NCI-H146 treated with DMSO at 0.1 percent for 48 hours (cell line): ENCODE data around the gene EHD4.

ENCODE experiments used
- DNase-seq: peaks from one replicate; lab custom pipeline; 2025; ENCODE audit not compliant: unreplicated experiment; lab: John Stamatoyannopoulos, UW

Gene EHD4

GRCh38 chr15:41862515-41863116, 109.7 kb downstream of the EHD4 start:
- no peak for DNase-seq

GRCh38 chr15:41861736-41862356, 110.5 kb downstream of the EHD4 start:
- DNase-seq, result no peak

DNA sequence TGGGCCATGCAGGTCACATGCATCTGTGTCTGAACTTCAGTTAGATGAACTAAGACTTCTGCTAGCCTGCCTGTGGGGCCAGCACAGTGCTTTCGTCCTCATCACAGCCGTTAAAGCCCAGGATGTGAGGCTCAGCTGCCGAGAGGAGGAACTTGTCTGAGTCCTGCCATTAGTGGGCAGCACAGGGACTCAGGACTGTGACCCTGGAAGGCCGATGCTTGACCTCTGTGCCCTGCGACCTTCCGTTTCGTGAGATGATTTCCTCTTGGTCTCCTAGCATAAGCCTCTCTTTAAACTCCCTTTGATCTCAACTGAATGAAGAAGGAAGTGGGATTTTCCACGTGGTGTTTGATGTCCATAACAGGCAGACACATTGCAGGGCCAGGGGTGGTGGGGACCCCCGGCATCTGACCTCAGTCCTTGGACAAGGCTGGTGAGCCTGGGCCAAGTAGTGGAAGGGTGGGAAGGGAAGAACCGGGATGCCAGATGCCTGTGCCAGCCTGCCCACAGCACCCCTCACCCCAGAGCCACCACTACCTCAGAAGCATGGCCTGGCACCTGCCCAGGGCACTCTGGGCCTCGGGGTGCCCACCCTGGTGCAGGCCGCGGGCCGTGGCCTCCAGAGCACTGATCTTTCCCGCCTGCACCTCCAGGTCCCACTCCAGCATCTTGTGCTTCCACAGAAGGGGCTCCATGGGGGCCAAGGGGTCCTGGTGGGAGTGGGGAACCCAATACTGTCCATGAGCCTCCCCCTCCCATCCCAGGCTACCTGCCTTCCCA, 112.1 kb downstream of the EHD4 start:
- DNase-seq, result no peak

DNA sequence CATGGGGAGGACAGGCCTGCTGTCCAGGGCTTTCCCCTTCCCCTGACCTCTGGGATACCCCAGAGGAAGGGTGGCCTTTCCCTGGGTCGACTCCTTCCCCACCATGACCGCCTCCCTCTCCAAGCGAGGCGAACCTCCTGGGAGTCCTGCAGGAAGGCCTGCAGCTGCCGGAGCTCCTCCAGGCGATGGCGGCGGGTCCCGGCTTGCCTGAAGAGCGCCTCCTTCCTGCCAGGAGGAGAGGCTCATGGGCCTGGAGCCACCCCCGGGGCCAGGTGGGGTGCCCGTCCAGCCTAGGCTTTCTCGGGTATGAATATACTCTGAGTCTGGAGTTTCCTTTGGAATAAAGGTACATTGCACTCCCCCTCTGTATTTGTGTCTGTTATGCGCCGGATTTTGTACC, 113.6 kb downstream of the EHD4 start:
- no peak for DNase-seq

DNA sequence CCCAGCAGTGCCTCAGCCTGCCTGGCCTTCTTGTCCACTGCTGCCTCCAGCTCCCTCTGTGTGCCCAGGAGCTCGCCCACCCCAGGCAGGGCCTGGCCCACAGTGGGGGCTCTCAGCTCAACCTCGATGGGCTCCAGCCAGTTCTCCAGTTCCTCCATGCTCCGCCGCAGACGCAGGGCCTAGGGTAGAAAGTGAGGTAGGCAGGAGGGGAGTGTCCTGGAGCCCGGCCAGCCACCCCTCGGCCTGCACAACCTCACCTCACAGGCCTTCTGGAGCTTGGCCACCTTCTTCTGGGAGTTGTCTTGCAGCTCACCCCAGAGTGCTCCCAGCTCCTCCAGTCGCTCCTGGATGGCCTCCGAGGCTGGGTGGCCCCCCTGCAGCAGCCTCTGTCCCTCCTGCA, 115.0 kb downstream of the EHD4 start:
- DNase-seq, result no peak

GRCh38 chr15:41856716-41857115, 115.6 kb downstream of the EHD4 start:
- no peak for DNase-seq

GRCh38 chr15:41856262-41856661, 116.1 kb downstream of the EHD4 start:
- no peak for DNase-seq

DNA sequence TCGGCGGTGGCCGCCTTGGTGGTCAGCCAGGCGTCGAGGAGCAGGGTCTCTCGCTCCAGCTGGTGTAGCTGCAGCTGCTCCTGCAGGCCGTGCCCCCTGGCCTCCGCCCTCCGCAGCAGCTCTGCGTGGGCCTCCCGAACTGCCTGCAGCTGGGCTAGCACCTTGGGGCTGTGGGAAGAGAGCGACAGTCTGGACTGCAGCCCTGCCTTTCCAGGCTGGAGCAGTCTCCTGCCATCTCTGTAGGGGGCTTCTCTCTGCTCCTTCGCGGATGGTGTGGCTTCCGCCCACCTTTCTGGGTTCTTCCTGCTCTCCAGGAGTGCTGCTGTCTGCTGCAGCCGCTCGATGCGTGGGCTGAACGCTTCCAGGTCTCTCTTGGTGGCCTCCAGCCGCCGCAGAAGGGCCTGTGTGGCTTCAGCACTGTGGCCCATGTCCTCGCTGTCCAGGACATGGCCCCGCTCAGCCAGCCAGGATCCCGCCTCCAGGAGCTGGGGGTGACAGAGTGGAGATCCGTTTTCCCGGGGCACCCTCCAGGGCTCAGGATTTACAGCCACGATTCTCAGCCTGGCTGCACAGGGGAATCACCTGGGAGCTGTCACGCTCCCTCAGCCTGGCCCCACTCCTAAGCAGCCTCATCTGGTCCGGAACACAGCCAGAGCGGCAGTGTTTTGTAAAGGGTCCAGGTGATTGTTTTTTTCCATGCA, 116.9 kb downstream of the EHD4 start:
- no peak for DNase-seq

DNA sequence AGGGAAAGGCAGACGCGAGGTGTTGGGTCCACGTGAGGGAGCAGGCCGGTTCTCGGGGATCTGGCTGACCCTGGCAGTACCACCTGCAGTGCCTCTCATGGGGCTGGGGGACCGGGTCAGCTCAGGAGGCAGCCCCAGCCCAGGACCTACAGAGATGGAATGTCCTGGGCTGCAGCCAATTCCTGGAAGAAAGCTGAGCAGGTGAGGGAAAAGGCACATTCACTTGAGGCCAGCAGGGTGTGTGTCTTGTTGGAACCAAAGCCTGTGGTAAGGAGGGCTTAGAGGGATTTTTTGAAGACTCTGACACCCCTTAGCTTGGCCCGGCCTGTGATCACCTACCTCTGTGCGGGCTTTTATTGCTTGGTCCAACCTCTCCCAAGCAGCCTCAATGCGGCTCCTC, 117.9 kb downstream of the EHD4 start:
- no peak for DNase-seq

- DNase-seq, result no peak
These were observed 118.5 kb downstream of the EHD4 start for GRCh38 chr15:41853831-41854230.

DNA sequence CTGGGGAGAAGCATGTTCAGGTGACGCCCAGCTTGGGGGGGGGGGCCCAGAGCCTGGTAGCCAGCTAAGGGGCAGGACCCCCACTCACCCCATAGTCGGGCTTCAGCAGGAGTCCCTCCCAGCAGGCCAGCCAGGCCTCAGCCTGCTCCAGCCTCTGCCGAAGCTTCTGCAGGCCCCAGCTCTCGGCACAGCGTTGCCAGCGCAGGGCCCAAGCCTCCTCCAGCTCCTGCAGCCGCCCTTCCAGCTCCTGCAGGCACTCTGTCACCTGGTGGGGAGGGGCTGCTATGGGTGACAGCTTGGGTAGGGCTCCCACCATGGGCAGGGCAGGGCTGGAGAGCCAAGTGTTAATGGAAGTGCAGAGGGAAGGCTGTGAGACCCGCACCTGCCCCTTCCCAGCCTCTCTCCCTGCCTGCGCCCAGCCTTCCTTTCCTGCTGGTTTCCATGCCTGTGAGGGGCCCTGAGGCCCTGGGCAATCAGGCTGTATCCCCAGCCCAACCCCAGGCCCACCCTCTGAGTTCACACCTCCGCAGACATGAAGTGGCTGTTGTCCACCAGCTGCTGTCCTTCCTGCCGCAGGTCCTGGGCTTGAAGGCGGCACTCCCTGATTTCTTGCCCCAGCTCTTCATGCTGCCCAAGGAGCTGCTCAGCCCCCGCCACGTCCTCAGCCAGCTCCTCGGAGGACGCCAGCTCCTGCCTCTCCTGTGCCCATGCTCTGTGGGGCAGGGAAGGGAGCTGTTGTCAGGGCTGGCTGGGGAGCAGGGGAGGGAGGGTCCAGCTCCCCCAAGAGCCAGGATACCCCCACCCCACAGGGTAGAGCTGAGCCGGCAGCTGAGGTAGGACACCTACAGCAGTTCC, 119.4 kb downstream of the EHD4 start:
- no peak for DNase-seq

- DNase-seq, result no peak
These were observed 120.5 kb downstream of the EHD4 start for GRCh38 chr15:41851755-41852370.

DNA sequence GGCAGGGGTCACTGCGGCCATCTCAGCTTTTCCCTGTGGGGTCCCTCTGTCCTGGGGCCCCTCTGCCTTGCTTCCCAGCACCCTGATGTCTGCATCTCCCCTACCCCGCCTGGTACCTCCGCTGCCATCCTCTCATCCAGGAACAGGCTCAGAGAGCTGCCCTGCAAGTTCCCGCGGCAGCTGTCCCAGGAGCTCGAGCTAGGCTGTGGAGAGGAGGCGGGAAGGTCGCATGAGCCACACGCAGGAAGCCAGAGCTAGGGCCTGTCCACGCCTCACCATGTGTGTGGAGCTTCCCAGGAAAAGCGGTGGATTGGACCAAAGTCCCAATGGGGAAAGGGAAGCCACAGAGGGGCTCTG, 121.2 kb downstream of the EHD4 start:
- no peak for DNase-seq

DNA sequence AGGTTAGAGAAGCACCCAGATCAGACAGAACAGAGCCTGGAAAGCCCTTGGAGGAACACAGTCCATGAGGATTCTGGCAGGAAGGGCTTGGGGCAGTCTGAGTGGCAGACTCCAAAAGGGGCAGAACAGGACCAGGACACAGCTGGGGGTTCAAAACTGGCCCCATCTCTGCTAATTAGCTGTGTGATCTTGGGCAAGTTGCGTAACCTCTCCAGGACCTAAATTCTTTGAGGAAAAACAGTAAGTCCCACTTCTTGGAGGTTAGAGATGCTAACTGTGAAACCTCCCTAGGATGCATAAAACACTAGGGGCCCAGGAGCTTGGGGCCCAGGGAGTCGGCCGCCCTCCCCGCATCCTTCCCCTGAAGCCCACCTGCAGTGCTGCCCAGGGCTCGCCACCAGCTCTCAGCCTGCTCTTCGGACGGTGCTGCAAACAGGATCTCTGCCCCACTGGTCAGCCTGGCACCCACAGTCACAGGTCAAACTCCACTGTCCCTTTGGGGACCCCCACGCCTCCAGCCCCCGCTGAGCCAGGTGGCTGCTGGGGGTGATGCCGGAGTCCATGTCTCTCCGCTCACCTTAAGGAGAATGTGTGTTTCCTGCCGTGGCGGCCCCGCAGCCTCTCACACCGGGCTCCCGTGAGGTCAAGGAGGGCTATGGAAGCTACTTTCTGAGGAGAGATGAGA, 121.7 kb downstream of the EHD4 start:
- DNase-seq, result no peak

DNA sequence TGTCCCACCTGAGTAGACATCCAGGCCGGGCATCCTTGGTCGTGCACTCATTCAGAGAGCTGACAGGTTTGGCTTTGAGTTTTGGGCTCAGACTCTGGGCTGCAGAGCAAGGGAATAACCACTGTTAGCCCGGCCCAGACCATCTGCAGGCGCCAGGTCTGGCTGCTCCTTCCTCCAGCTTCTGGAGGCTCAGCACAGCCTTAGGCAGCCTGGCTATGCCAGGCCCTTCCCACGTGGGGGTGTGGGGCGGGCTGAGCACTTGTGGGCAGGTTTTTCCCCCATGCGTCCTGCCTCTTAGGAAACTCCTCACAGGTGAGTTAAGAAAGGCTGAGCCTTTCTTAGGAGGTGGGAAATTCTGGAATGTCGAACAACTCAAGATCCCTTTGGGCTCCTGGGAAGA, 122.5 kb downstream of the EHD4 start:
- DNase-seq, result no peak

GRCh38 chr15:41849204-41849603, 123.2 kb downstream of the EHD4 start:
- DNase-seq, result no peak

- DNase-seq, result no peak
These were observed 123.7 kb downstream of the EHD4 start for GRCh38 chr15:41848631-41849030.

GRCh38 chr15:41847981-41848380, 124.4 kb downstream of the EHD4 start:
- no peak for DNase-seq

DNA sequence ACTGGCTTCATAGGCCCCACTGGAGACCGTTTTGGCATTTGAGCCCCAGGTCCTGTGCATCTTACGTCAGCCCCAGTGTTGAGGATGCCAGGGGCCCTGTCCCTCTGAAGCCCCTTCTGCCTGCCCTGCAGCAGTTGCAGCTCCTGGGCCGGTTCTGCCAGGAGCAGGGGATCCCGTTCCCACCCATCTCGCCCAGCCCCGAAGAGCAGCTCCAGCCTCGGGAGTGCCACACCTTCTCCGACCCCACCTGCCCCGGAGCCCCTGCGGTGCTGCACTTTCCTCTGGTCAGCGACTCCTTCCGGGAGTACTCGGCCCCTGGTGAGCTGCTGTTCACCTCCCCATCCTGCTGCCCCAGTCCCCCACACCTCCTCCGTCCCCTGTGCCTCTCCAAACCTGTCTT, 125.2 kb downstream of the EHD4 start:
- DNase-seq, result no peak
